22Rv1 (cell line): ENCODE measurements around the gene SLC35F1.

Experiments used
- ZFX ChIP-seq: fragments of 450-650 bp; IDR thresholded peaks from 2 replicates; pipeline ENCODE4 v1.6.1; 2017; ENCODE audit warnings: antibody characterized with exemption, borderline replicate concordance
- TF ChIP-seq, protein P1 (sequence below): fragments of 450-650 bp; IDR thresholded peaks from 2 replicates; pipeline ENCODE4 v1.5.1; 2017; ENCODE audit warnings: mild to moderate bottlenecking

DNA sequence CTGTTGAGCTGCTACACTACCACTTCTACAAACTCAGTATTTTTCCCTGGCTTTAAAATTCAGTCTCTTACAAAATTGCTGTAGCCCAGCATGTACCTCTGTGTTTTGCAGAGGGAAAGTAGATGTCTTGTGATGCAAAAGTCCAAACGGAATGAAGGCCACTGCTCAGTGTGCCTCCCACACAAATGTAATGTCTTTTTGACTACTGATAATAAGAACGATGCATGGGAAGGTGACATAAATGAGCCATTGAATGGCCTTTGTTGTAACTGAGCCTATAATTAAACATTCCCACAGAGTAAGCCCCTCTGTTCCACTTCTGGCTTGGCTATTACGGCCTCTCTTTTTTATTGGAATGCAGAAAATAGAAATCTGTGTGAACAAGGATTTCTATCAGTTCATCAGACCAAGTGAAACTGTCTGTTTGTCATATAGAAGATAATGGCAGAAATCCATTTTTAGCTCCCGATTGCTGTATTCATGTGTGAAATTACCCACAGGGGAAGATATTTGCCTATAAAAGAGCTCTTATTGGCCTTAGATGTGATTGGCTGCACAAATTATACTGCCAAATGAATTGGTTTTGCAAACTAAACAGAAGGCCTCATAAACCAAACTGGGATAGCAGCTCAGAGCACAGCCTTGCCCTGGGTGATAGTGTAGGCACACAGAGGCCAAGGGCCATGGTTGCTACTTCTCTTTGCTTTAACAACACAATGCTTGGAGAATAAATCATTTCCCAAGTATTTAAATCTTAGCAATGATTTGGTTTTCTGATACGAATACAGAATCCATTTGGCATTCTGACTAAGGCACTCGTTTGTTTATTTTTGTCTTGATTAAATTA, 399.6 kb downstream of the SLC35F1 start:
- TF ChIP-seq, protein P1, sequence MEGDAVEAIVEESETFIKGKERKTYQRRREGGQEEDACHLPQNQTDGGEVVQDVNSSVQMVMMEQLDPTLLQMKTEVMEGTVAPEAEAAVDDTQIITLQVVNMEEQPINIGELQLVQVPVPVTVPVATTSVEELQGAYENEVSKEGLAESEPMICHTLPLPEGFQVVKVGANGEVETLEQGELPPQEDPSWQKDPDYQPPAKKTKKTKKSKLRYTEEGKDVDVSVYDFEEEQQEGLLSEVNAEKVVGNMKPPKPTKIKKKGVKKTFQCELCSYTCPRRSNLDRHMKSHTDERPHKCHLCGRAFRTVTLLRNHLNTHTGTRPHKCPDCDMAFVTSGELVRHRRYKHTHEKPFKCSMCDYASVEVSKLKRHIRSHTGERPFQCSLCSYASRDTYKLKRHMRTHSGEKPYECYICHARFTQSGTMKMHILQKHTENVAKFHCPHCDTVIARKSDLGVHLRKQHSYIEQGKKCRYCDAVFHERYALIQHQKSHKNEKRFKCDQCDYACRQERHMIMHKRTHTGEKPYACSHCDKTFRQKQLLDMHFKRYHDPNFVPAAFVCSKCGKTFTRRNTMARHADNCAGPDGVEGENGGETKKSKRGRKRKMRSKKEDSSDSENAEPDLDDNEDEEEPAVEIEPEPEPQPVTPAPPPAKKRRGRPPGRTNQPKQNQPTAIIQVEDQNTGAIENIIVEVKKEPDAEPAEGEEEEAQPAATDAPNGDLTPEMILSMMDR: no peak
- no peak for TF ChIP-seq ZFX
